ENCODE measurements around the gene CRIP1. TPM values are rescaled to one million over a fixed set of nuclear protein-coding genes. Genes with fewer than 3 reads are reported as not detected.

The CRIP1 gene
- total RNA-seq, 1 experiment from 2014 or later = 6.9 TPM

DNA sequence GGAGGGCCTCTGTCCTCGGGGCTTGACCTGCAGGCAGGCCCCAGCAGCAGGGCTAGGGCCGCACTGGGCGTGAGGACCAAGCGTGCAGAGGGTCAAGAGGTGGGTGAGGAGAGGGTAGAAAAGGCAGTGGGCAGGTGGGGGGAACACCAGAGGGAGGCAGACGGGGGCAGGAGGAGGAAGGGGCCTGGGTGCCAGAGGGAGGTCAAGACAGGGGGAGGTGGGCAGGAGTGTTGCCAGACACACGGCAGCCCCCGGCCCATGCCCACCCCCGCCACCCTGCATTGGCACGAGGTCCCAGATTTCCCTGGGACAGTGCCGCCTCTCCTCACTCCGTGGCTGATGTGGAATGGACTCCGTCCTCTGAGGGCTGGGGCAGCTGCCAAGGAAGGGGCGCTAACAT is 47.9 kb downstream of the CRIP1 start:
- H4K8ac ChIP-seq (replicated peaks; ENCODE audit: insufficient read length, low read depth, low read length) = no peak overlapping the region

More for the DNA sequence above, 47.9 kb downstream of the CRIP1 start:
- H3K79me2 ChIP-seq (ENCODE audit: insufficient read depth, low read length) = no peaks in the 10 kb centered on the region
- H3K9me3 ChIP-seq (ENCODE audit: control insufficient read depth, low read depth, low read length) = no peaks in the 10 kb centered on the region
- H3K27ac ChIP-seq (ENCODE audit: insufficient read length, low read depth, low read length) = no peak overlapping the region
- Mint-ChIP-seq H3K36me3 (ENCODE audit: insufficient read depth in 1 of 3, low read depth in 3 of 3) (no peaks in the 10 kb centered on the region; a peak in 2 of 7 replicates), H3K4me1 (no peaks in the 10 kb centered on the region), H3K27ac (no peak overlapping the region), H3K4me3 (no peak overlapping the region), H3K27me3 (ENCODE audit: low read depth) (peaks cover 24% of the 10 kb centered on the region), H3K9me3 (peaks cover 6 to 69% of the 10 kb centered on the region in 2 experiments)
- H2AK5ac ChIP-seq (ENCODE audit: insufficient read length, low read length) = no peak overlapping the region
- H2BK5ac ChIP-seq (ENCODE audit: insufficient read length, low read length) = no peak overlapping the region
- no peak overlapping the region for H2BK20ac ChIP-seq (ENCODE audit: low read depth, low read length, poor library complexity, severe bottlenecking)
- WGBS (ENCODE audit: extremely low coverage, insufficient read length, low lambda C conversion rate) = no CpG with 5 or more reads among the region's 13 CpGs
- H3K79me1 ChIP-seq (ENCODE audit: insufficient read depth, low read depth, low read length, poor library complexity, severe bottlenecking) = no peaks in the 10 kb centered on the region
- no peaks in the 10 kb centered on the region for H4K20me1 ChIP-seq (ENCODE audit: control insufficient read depth, insufficient read depth, insufficient read length)
- H3K4me2 ChIP-seq (ENCODE audit: insufficient read depth, insufficient read length, low read length) = no peak overlapping the region
- H3K9ac ChIP-seq (ENCODE audit: extremely low read depth, insufficient read length, low read length) = no peak overlapping the region
- H3K23me2 ChIP-seq (ENCODE audit: insufficient read length, low read depth, low read length, poor library complexity, severe bottlenecking) = no peaks in the 10 kb centered on the region
- H2BK15ac ChIP-seq (ENCODE audit: low read depth, low read length) = no peak overlapping the region
- H3K4me1 ChIP-seq (ENCODE audit: insufficient read depth, low read length) = no peaks in the 10 kb centered on the region
- H2BK12ac ChIP-seq (ENCODE audit: insufficient read length, low read depth, low read length) = no peak overlapping the region
- no peak for TF ChIP-seq CTCF (conservative IDR thresholded peaks at IDR 0.05)
- no peak overlapping the region for H3T11ph ChIP-seq (ENCODE audit: low read length)
- H3K14ac ChIP-seq (ENCODE audit: insufficient read depth, low read length) = no peak overlapping the region
- no peak overlapping the region for H4K5ac ChIP-seq (ENCODE audit: insufficient read length, low read depth, low read length)
- no peak overlapping the region for H4K91ac ChIP-seq (ENCODE audit: insufficient read length, low read depth, low read length)
- no peak overlapping the region for H3K4ac ChIP-seq (ENCODE audit: low read depth, low read length)
- no peak for DNase-seq
- H3K56ac ChIP-seq (ENCODE audit: insufficient read length, low read depth, low read length) = no peak overlapping the region
- no peak overlapping the region for H3K18ac ChIP-seq (ENCODE audit: insufficient read length, low read depth, low read length)
- H3K27me3 ChIP-seq (ENCODE audit: insufficient read depth, low read length) = no peaks in the 10 kb centered on the region
- H2AFZ ChIP-seq (ENCODE audit: low read length) = no peak overlapping the region
- H3K23ac ChIP-seq (ENCODE audit: insufficient read length, low read depth, low read length) = no peak overlapping the region
- no peak overlapping the region for H2BK120ac ChIP-seq (ENCODE audit: low read depth, low read length, poor library complexity, severe bottlenecking)
